SK-N-SH (cell line): ENCODE measurements around the gene SUPT20H. TPM values are rescaled to one million over a fixed set of nuclear protein-coding genes. Genes with fewer than 3 reads are reported as not detected.

ENCODE experiments used
- CTCF ChIA-PET: fragments of 300-600, 350-600 bp; formaldehyde crosslinking; extraction: SDS; loops from one replicate; lab custom pipeline; 2021; lab: Yijun Ruan, JAX
- POLR2A ChIA-PET: fragments of 350-600 bp; sonication (Branson Sonifier 250); formaldehyde crosslinking; extraction: SDS; loops from one replicate; lab custom pipeline; 2020; ENCODE audit warnings: antibody characterized with exemption, inconsistent platforms; lab: Yijun Ruan, JAX
- DNase-seq: peaks from one replicate; pipeline ENCODE4 v3.0.0; 2012
- H2AFZ ChIP-seq: fragments of 200-600 bp; sonication (generic); 2 replicates; pipeline ENCODE4 v1.8.1; 2016; ENCODE audit warnings: antibody characterized with exemption, mild to moderate bottlenecking, low read depth
- H3F3A ChIP-seq: fragments of 200-600 bp; sonication (generic); replicated peaks from 2 replicates; pipeline ENCODE3; 2016; ENCODE audit warnings: antibody characterized with exemption, mild to moderate bottlenecking; ENCODE audit not compliant: insufficient read depth
- H3K27ac ChIP-seq, 2 experiments: fragments of 200-500 bp in 1 of 2; fragments of 200-600 bp in 1 of 2; sonication (Bioruptor generic) in 1 of 2; sonication (generic), shearing (Covaris generic) in 1 of 2; 2 replicates each; pipeline versions ENCODE4 v1.5.1 to v1.6.1; 2014 to 2016; ENCODE audit warnings: low read depth in 2 of 2, inconsistent platforms in 1 of 2, low read length in 1 of 2, mild to moderate bottlenecking in 1 of 2, mixed read lengths in 1 of 2
- H3K27me3 ChIP-seq: fragments of 200-600 bp; sonication (generic), shearing (Covaris generic); 2 replicates; pipeline ENCODE4 v1.6.1; 2016; ENCODE audit warnings: mixed run types; ENCODE audit not compliant: insufficient read depth
- H3K36me3 ChIP-seq, 2 experiments: fragments of 200-500 bp in 1 of 2; fragments of 200-600 bp in 1 of 2; sonication (Bioruptor generic) in 1 of 2; sonication (generic) in 1 of 2; replicated peaks in 1 of 2; 2 replicates each; pipeline versions ENCODE3 to v1.5.1; 2014 to 2016; ENCODE audit warnings: low read length in 1 of 2, mild to moderate bottlenecking in 1 of 2; ENCODE audit not compliant: insufficient read depth in 2 of 2, control insufficient read depth in 1 of 2
- H3K4me1 ChIP-seq, 2 experiments: fragments of 200-500 bp in 1 of 2; fragments of 200-600 bp in 1 of 2; sonication (Bioruptor generic) in 1 of 2; sonication (generic), shearing (Covaris generic) in 1 of 2; 2 replicates each; pipeline versions ENCODE4 v1.5.1 to v1.6.1; 2014 to 2016; ENCODE audit warnings: low read depth in 1 of 2, low read length in 1 of 2, mixed run types in 1 of 2; ENCODE audit not compliant: insufficient read depth in 2 of 2, control insufficient read depth in 1 of 2
- H3K4me2 ChIP-seq: fragments of 200-600 bp; sonication (generic), shearing (Covaris generic); 2 replicates; pipeline ENCODE4 v1.6.1; 2017; ENCODE audit warnings: mixed run types
- H3K4me3 ChIP-seq, 2 experiments: fragments of 200-500 bp in 1 of 2; fragments of 200-600 bp in 1 of 2; sonication (Bioruptor generic) in 1 of 2; sonication (generic), shearing (Covaris generic) in 1 of 2; 2 replicates each; pipeline versions ENCODE4 v1.5.1 to v1.8.1; 2014 to 2016; ENCODE audit warnings: low read depth in 2 of 2, inconsistent platforms in 1 of 2, low read length in 1 of 2, mild to moderate bottlenecking in 1 of 2, mixed read lengths in 1 of 2, moderate library complexity in 1 of 2
- H3K79me2 ChIP-seq: fragments of 200-600 bp; sonication (generic); 2 replicates; pipeline ENCODE4 v1.8.1; 2017; ENCODE audit warnings: mild to moderate bottlenecking; ENCODE audit not compliant: insufficient read depth
- H3K9ac ChIP-seq: fragments of 200-600 bp; sonication (generic); 2 replicates; pipeline ENCODE4 v1.6.1; 2017; ENCODE audit warnings: mixed run types
- H3K9me2 ChIP-seq: fragments of 200-600 bp; sonication (generic); 2 replicates; pipeline ENCODE4 v1.6.1; 2017; ENCODE audit warnings: mixed run types
- H3K9me3 ChIP-seq: fragments of 200-600 bp; sonication (generic); 2 replicates; pipeline ENCODE4 v1.6.1; 2017; ENCODE audit warnings: mixed run types, mild to moderate bottlenecking, moderate library complexity
- H4K20me1 ChIP-seq: fragments of 200-600 bp; sonication (generic); 2 replicates; pipeline ENCODE4 v1.6.1; 2017; ENCODE audit warnings: mild to moderate bottlenecking, mixed run types; ENCODE audit not compliant: insufficient read depth
- CHD2 ChIP-seq: fragments of 150-350 bp; IDR thresholded peaks from 2 replicates; pipeline ENCODE4 v1.6.1; 2018; ENCODE audit warnings: low read length; ENCODE audit not compliant: partially characterized antibody
- EZH2phosphoT487 ChIP-seq: fragments of 200-600 bp; sonication (generic); IDR thresholded peaks from 2 replicates; pipeline ENCODE4 v1.6.1; 2017; ENCODE audit warnings: low read depth, mixed run types, mild to moderate bottlenecking, antibody characterized with exemption, moderate library complexity, borderline replicate concordance
- JUND ChIP-seq: IDR thresholded peaks from 2 replicates; pipeline ENCODE4 v1.4.0; 2012
- MXI1 ChIP-seq: IDR thresholded peaks from 2 replicates; pipeline ENCODE4 v1.6.1; 2012; ENCODE audit warnings: mild to moderate bottlenecking, low read depth, low read length, improper control_type of control experiment
- NFIC ChIP-seq: IDR thresholded peaks from 2 replicates; pipeline ENCODE4 v1.4.0; 2012; ENCODE audit warnings: borderline replicate concordance
- NRF1 ChIP-seq: IDR thresholded peaks from 2 replicates; pipeline ENCODE4 v1.6.1; 2012; ENCODE audit warnings: low read depth, mild to moderate bottlenecking, low read length
- RFX5 ChIP-seq: IDR thresholded peaks from 2 replicates; pipeline ENCODE4 v1.6.1; 2012; ENCODE audit warnings: mild to moderate bottlenecking, improper control_type of control experiment, low read length
- RXRA ChIP-seq: IDR thresholded peaks from 2 replicates; pipeline ENCODE4 v1.4.0; 2012; ENCODE audit warnings: low read depth, mild to moderate bottlenecking, borderline replicate concordance
- SIN3A ChIP-seq: IDR thresholded peaks from 2 replicates; pipeline ENCODE4 v1.6.1; 2012; ENCODE audit warnings: low read depth, mild to moderate bottlenecking, low read length, moderate library complexity, borderline replicate concordance
- SMC3 ChIP-seq: IDR thresholded peaks from 2 replicates; pipeline ENCODE4 v1.6.1; 2012; ENCODE audit warnings: low read depth, low read length, improper control_type of control experiment
- YY1 ChIP-seq: IDR thresholded peaks from 2 replicates; pipeline ENCODE4 v1.4.0; 2012; ENCODE audit warnings: low read depth, mild to moderate bottlenecking
- WGBS: methylation state at CpG from one replicate; pipeline ENCODE4 v1.1.6; 2017; ENCODE audit warnings: low lambda C conversion rate; 5-methylcytosine and 5-hydroxymethylcytosine counted together
- polyA plus RNA-seq, 3 experiments: library from polyadenylated mRNA; depleted of rRNA; stranded (reverse); fragments of >200 nt; gene quantifications; 2 replicates each; pipeline ENCODE4 v1.2.3, GENCODE V29; 2012
- TF ChIP-seq, protein P1 (sequence below): IDR thresholded peaks from 2 replicates; pipeline ENCODE4 v1.4.0; 2012; ENCODE audit warnings: low read depth, borderline replicate concordance
- TF ChIP-seq, protein P2 (sequence below): IDR thresholded peaks from 2 replicates; pipeline ENCODE4 v1.4.0; 2012; ENCODE audit warnings: low read depth, borderline replicate concordance
- TF ChIP-seq, protein P3 (sequence below): fragments of 150-350 bp; IDR thresholded peaks from 2 replicates; pipeline ENCODE4 v1.6.1; 2017; ENCODE audit warnings: antibody characterized with exemption, low read length, low read depth, borderline replicate concordance
- TF ChIP-seq, protein P4 (sequence below): fragments of 200-600 bp; sonication (generic); IDR thresholded peaks from 2 replicates; pipeline ENCODE4 v1.6.1; 2017; ENCODE audit warnings: antibody characterized with exemption, mild to moderate bottlenecking, moderate library complexity

SUPT20H gene
- polyA plus RNA-seq, 1 of the 3 experiments (the other 2 are of a cell fraction), result 39.4 TPM

DNA sequence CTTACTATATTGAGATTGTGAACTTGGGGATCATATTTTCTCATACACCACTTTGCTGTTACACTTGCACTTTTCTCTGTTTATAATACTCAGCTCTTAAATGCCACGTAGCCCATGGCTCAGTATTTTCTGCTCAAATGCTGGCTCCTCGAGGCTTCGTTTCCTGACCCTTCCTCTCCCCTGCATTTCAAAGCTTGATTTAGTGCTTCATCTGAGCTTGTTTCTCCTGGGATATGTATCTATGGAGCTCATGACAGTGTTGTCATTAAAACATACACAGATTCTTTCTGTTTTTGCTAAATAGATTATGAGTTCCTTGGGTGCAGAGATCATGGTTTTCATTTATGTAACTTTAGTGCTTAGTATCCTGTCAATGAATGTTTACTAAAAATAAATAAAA is 34.6 kb upstream of the SUPT20H start:
- H2AFZ ChIP-seq, result no peak overlapping the region; the same call in 1 of the 2 replicates
- no peak for DNase-seq
- H3K27ac ChIP-seq, result no peak overlapping the region
- H3K4me3 ChIP-seq, result no peak overlapping the region
- no peaks in the 10 kb centered on the region for H3F3A ChIP-seq
- TF ChIP-seq, protein P1, sequence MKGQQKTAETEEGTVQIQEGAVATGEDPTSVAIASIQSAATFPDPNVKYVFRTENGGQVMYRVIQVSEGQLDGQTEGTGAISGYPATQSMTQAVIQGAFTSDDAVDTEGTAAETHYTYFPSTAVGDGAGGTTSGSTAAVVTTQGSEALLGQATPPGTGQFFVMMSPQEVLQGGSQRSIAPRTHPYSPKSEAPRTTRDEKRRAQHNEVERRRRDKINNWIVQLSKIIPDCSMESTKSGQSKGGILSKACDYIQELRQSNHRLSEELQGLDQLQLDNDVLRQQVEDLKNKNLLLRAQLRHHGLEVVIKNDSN, result no peak
- no peak for TF ChIP-seq SMC3
- TF ChIP-seq NFIC, result no peak
- TF ChIP-seq JUND, result no peak
- TF ChIP-seq, protein P2, sequence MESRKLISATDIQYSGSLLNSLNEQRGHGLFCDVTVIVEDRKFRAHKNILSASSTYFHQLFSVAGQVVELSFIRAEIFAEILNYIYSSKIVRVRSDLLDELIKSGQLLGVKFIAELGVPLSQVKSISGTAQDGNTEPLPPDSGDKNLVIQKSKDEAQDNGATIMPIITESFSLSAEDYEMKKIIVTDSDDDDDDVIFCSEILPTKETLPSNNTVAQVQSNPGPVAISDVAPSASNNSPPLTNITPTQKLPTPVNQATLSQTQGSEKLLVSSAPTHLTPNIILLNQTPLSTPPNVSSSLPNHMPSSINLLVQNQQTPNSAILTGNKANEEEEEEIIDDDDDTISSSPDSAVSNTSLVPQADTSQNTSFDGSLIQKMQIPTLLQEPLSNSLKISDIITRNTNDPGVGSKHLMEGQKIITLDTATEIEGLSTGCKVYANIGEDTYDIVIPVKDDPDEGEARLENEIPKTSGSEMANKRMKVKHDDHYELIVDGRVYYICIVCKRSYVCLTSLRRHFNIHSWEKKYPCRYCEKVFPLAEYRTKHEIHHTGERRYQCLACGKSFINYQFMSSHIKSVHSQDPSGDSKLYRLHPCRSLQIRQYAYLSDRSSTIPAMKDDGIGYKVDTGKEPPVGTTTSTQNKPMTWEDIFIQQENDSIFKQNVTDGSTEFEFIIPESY, result no peak
- TF ChIP-seq EZH2phosphoT487, result no peak
- TF ChIP-seq, protein P3, sequence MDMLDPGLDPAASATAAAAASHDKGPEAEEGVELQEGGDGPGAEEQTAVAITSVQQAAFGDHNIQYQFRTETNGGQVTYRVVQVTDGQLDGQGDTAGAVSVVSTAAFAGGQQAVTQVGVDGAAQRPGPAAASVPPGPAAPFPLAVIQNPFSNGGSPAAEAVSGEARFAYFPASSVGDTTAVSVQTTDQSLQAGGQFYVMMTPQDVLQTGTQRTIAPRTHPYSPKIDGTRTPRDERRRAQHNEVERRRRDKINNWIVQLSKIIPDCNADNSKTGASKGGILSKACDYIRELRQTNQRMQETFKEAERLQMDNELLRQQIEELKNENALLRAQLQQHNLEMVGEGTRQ, result no peak
- TF ChIP-seq, protein P4, sequence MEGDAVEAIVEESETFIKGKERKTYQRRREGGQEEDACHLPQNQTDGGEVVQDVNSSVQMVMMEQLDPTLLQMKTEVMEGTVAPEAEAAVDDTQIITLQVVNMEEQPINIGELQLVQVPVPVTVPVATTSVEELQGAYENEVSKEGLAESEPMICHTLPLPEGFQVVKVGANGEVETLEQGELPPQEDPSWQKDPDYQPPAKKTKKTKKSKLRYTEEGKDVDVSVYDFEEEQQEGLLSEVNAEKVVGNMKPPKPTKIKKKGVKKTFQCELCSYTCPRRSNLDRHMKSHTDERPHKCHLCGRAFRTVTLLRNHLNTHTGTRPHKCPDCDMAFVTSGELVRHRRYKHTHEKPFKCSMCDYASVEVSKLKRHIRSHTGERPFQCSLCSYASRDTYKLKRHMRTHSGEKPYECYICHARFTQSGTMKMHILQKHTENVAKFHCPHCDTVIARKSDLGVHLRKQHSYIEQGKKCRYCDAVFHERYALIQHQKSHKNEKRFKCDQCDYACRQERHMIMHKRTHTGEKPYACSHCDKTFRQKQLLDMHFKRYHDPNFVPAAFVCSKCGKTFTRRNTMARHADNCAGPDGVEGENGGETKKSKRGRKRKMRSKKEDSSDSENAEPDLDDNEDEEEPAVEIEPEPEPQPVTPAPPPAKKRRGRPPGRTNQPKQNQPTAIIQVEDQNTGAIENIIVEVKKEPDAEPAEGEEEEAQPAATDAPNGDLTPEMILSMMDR, result no peak
- TF ChIP-seq MXI1, result no peak
- TF ChIP-seq NRF1, result no peak
- H3K4me2 ChIP-seq, result no peak overlapping the region
- H3K9ac ChIP-seq, result no peak overlapping the region
- H3K36me3 ChIP-seq, result no peaks in the 10 kb centered on the region
- WGBS, result 31% methylated on average over 3 of the region's 3 CpGs
- H4K20me1 ChIP-seq, result no peaks in the 10 kb centered on the region
- no peaks in the 10 kb centered on the region for H3K79me2 ChIP-seq
- ChIA-PET CTCF (no interaction called here), POLR2A (no interaction called here)
- H3K27me3 ChIP-seq, result no peaks in the 10 kb centered on the region
- H3K9me3 ChIP-seq, result no peaks in the 10 kb centered on the region
- no peaks in the 10 kb centered on the region for H3K4me1 ChIP-seq
- no peaks in the 10 kb centered on the region for H3K9me2 ChIP-seq

DNA sequence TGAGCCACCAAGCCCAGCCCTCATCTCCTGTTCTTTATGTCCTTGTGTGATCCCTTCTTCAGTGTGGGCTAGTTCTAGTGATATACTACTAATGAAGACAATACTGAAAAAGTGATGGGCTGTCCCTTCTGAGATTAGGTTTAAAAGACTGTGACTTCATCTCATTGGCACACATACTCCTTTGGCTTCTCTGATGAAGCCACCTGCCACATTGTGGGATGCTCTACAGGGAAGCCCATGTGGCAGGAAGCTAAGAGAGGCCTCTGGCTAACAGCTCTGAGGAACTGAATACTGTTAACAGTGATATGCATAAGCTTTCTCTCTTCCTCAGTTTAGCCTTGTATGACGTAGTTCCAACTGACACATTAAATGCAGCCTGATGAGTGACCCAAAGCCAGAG is 32.3 kb upstream of the SUPT20H start:
- CTCF ChIA-PET, result no interaction called here
- H3K4me2 ChIP-seq, result no peak overlapping the region
- H3K36me3 ChIP-seq, result no peaks in the 10 kb centered on the region

More for the DNA sequence above, 32.3 kb upstream of the SUPT20H start:
- H3K27me3 ChIP-seq, result no peaks in the 10 kb centered on the region
- no peaks in the 10 kb centered on the region for H3K79me2 ChIP-seq
- no peaks in the 10 kb centered on the region for H3K4me1 ChIP-seq
- no peaks in the 10 kb centered on the region for H3K9me2 ChIP-seq
- POLR2A ChIA-PET, result no interaction called here
- no peak overlapping the region for H3K27ac ChIP-seq
- no peaks in the 10 kb centered on the region for H3K9me3 ChIP-seq
- H3K9ac ChIP-seq, result no peak overlapping the region
- no peak for TF ChIP-seq SIN3A
- TF ChIP-seq, protein P1, result no peak
- TF ChIP-seq CHD2, result no peak
- TF ChIP-seq YY1, result no peak
- no peak for TF ChIP-seq RFX5
- no peak for TF ChIP-seq RXRA
- TF ChIP-seq, all 33 proteins: peak for 0
- no peaks in the 10 kb centered on the region for H4K20me1 ChIP-seq
- no peaks in the 10 kb centered on the region for H3F3A ChIP-seq
- no peak for DNase-seq
- no peak overlapping the region for H3K4me3 ChIP-seq
- H2AFZ ChIP-seq, result no peak overlapping the region
- 73% methylated on average over 1 of the region's 1 CpG for WGBS
